Left renal pelvis (tissue), 4 donors: ENCODE data around the gene RYR2. TPM values are rescaled to one million over a fixed set of nuclear protein-coding genes. Genes with fewer than 3 reads are reported as not detected.
A peak's percentile ranks its signal among the peaks of the same experiment; 100 is the strongest.
"Not testable (repeated sequence)": the region's sequence is repeated elsewhere in the genome, so short reads cannot be mapped to it uniquely, and the experiment has no call there.

Experiments
- DNase-seq, 4 donors: peaks; one replicate each; pipeline ENCODE4 v3.0.0-alpha.2; 2013; ENCODE audit warnings: low read depth in 4 of 4, low spot score in 3 of 4
- polyA plus RNA-seq, 4 donors: library from polyadenylated mRNA; unstranded; fragments of 120-200 nt; gene quantifications; one replicate each; pipeline ENCODE4 v1.2.1, GENCODE V29; 2013; ENCODE audit not compliant: insufficient read length in 4 of 4

Gene RYR2
- polyA plus RNA-seq, 4 donors: 0.29 to 2.4 (median 1.5) TPM

- DNase-seq: no peak
These were observed 769.6 kb downstream of the RYR2 start for GRCh38 chr1:237811633-237812032.

GRCh38 chr1:237812061-237812460, 770.1 kb downstream of the RYR2 start:
- no peak for DNase-seq

GRCh38 chr1:237814319-237814924, 772.4 kb downstream of the RYR2 start:
- DNase-seq: no peak

- no peak for DNase-seq
These were observed 775.3 kb downstream of the RYR2 start for GRCh38 chr1:237817277-237817676.

GRCh38 chr1:237820634-237821033, 778.6 kb downstream of the RYR2 start:
- DNase-seq: not testable (repeated sequence)

GRCh38 chr1:237832858-237833257, 790.9 kb downstream of the RYR2 start:
- no peak for DNase-seq

- no peak for DNase-seq
These were observed 792.1 kb downstream of the RYR2 start for GRCh38 chr1:237834048-237834447.

GRCh38 chr1:237834461-237834860, 792.5 kb downstream of the RYR2 start:
- no peak for DNase-seq

GRCh38 chr1:237838320-237838719, 796.3 kb downstream of the RYR2 start:
- no peak for DNase-seq

- no peak for DNase-seq
These were observed 797.0 kb downstream of the RYR2 start for GRCh38 chr1:237838904-237839534.

GRCh38 chr1:237841485-237841884, 799.5 kb downstream of the RYR2 start:
- no peak for DNase-seq

- not testable (repeated sequence) for DNase-seq
These were observed 801.5 kb downstream of the RYR2 start for GRCh38 chr1:237843516-237843915.

GRCh38 chr1:237851210-237851845, 809.3 kb downstream of the RYR2 start:
- peak in 2 of 4 donors; percentile 6 to 15 for DNase-seq

- no peak for DNase-seq
These were observed 810.4 kb downstream of the RYR2 start for GRCh38 chr1:237852342-237852741.

- DNase-seq: no peak
These were observed 815.5 kb downstream of the RYR2 start for GRCh38 chr1:237857455-237857854.

GRCh38 chr1:237858992-237859391, 817.0 kb downstream of the RYR2 start:
- no peak for DNase-seq

GRCh38 chr1:237861944-237862343, 820.0 kb downstream of the RYR2 start:
- DNase-seq: no peak

GRCh38 chr1:237863234-237863633, 821.2 kb downstream of the RYR2 start:
- no peak for DNase-seq

- DNase-seq: peak; percentile 41 to 54 (median 44)
These were observed 822.6 kb downstream of the RYR2 start for GRCh38 chr1:237864338-237865244.

- DNase-seq: no peak
These were observed 825.5 kb downstream of the RYR2 start for GRCh38 chr1:237867380-237867888.
